ENCODE results near the gene NAXD.

NAXD gene

GRCh38 chr13:110648848-110649421 lies 33.6 kb downstream of the NAXD start:
- CTCF ChIA-PET = interaction anchor here (0.5 to 1.6 kb wide), 3 partner anchors 33 to 213 kb away, joined by 3 read pairs; no protein-coding TSS in a partner anchor

GRCh38 chr13:110649551-110649950 lies 34.2 kb downstream of the NAXD start:
- ChIA-PET POLR2A (interaction anchor here (0.6 to 0.7 kb wide), 2 partner anchors 21 to 29 kb away, joined by 4 to 5 read pairs; no protein-coding TSS in a partner anchor), CTCF (no interaction called here)
- no peaks in the 10 kb centered on the region for H3K9me3 ChIP-seq (ENCODE audit: control insufficient read depth, insufficient read depth, low read depth, low read length)
- no peaks in the 10 kb centered on the region for H3K4me1 ChIP-seq (ENCODE audit: control insufficient read depth, insufficient read depth, low read length)
- H3K4me3 ChIP-seq (ENCODE audit: low read depth, low read length) = no peak overlapping the region
- peaks cover 0 to 44% of the 10 kb centered on the region in 2 experiments; a peak in 2 of 3 replicates for H3K36me3 ChIP-seq (ENCODE audit: control insufficient read depth in 2 of 2, insufficient read depth in 1 of 2, low read length in 2 of 2)
- H3K27ac ChIP-seq (ENCODE audit: extremely low read depth, low read depth, low read length) = no peak overlapping the region
- TF ChIP-seq ZNF596 (tag by site-specific recombination; IDR thresholded peaks at IDR 0.05) = no peak
- no peak for TF ChIP-seq ZNF433 (tag by site-specific recombination; IDR thresholded peaks at IDR 0.05; ENCODE audit: low read depth)
- no peak for TF ChIP-seq ZFP69B (tag by site-specific recombination; IDR thresholded peaks at IDR 0.05)
- no peak for TF ChIP-seq ZNF324 (tag by site-specific recombination; IDR thresholded peaks at IDR 0.05)
- no peak for TF ChIP-seq ZNF16 (tag by site-specific recombination; IDR thresholded peaks at IDR 0.05; ENCODE audit: low read depth)
- TF ChIP-seq ZBTB6 (tag by site-specific recombination; IDR thresholded peaks at IDR 0.05) = no peak
- TF ChIP-seq SP2 (tag by site-specific recombination; IDR thresholded peaks at IDR 0.05) = no peak
- TF ChIP-seq ZNF214 (tag by site-specific recombination; IDR thresholded peaks at IDR 0.05; ENCODE audit: borderline replicate concordance) = no peak
- no peak for TF ChIP-seq ZNF664 (tag by site-specific recombination; IDR thresholded peaks at IDR 0.05)

More at GRCh38 chr13:110648848-110649421, 33.6 kb downstream of the NAXD start:
- Histone ChIP-seq H3K4me1 (ENCODE audit: control insufficient read depth, insufficient read depth, low read length) (no peaks in the 10 kb centered on the region), H3K9me3 (ENCODE audit: control insufficient read depth, insufficient read depth, low read depth, low read length) (no peaks in the 10 kb centered on the region), H3K36me3 (ENCODE audit: control insufficient read depth in 2 of 2, insufficient read depth in 1 of 2, low read length in 2 of 2) (peaks cover 0 to 47% of the 10 kb centered on the region in 2 experiments; a peak in 1 of 3 replicates), H3K27ac (ENCODE audit: extremely low read depth, low read depth, low read length) (no peak overlapping the region), H3K4me3 (ENCODE audit: low read depth, low read length) (no peak overlapping the region)
- TF ChIP-seq ZBTB44 (tag by site-specific recombination; IDR thresholded peaks at IDR 0.05) = no peak
- POLR2A ChIA-PET = interaction anchor here (0.6 to 0.8 kb wide), 2 partner anchors 28 to 66 kb away, joined by 3 to 4 read pairs; no protein-coding TSS in a partner anchor

GRCh38 chr13:110650436-110650835 lies 35.1 kb downstream of the NAXD start:
- no peak overlapping the region for H3K27ac ChIP-seq (ENCODE audit: extremely low read depth, low read depth, low read length)
- H3K36me3 ChIP-seq (ENCODE audit: control insufficient read depth in 2 of 2, insufficient read depth in 1 of 2, low read length in 2 of 2) = peaks cover 0 to 37% of the 10 kb centered on the region in 2 experiments; a peak in 2 of 3 replicates
- no peaks in the 10 kb centered on the region for H3K4me1 ChIP-seq (ENCODE audit: control insufficient read depth, insufficient read depth, low read length)
- ChIA-PET POLR2A (interaction anchor here (1.0 kb wide), 1 partner anchor 35 kb away, joined by 3 read pairs; the partner anchor contains the start of gene NAXD), CTCF (no interaction called here)
- H3K9me3 ChIP-seq (ENCODE audit: control insufficient read depth, insufficient read depth, low read depth, low read length) = no peaks in the 10 kb centered on the region
- no peak overlapping the region for H3K4me3 ChIP-seq (ENCODE audit: low read depth, low read length)
- TF ChIP-seq BCL11B (tag by site-specific recombination; IDR thresholded peaks at IDR 0.05; ENCODE audit: low read depth) = no peak
- TF ChIP-seq SP7 (tag by site-specific recombination; IDR thresholded peaks at IDR 0.05) = no peak
- no peak for TF ChIP-seq ZNF76 (tag by site-specific recombination; IDR thresholded peaks at IDR 0.05; ENCODE audit: borderline replicate concordance, low read depth)
- no peak for TF ChIP-seq ZNF16 (tag by site-specific recombination; IDR thresholded peaks at IDR 0.05; ENCODE audit: low read depth)
- no peak for TF ChIP-seq ZNF174 (tag by site-specific recombination; IDR thresholded peaks at IDR 0.05)
- TF ChIP-seq ZNF596 (tag by site-specific recombination; IDR thresholded peaks at IDR 0.05) = no peak
- TF ChIP-seq BCL6B (tag by site-specific recombination; IDR thresholded peaks at IDR 0.05) = no peak
- no peak for TF ChIP-seq INSM2 (tag by site-specific recombination; IDR thresholded peaks at IDR 0.05)
- no peak for TF ChIP-seq GFI1B (tag by site-specific recombination; IDR thresholded peaks at IDR 0.05)
- no peak for TF ChIP-seq ZNF701 (tag by site-specific recombination; IDR thresholded peaks at IDR 0.05)
- no peak for TF ChIP-seq ZNF302 (tag by site-specific recombination; IDR thresholded peaks at IDR 0.05; ENCODE audit: low read depth)
- no peak for TF ChIP-seq ZBTB44 (tag by site-specific recombination; IDR thresholded peaks at IDR 0.05)
